IMR-90 (cell line): ENCODE results near the gene RNF123.

Experiments
- MXI1 ChIP-seq: IDR thresholded peaks from 2 replicates; pipeline ENCODE4 v1.6.1; 2012; ENCODE audit warnings: low read depth, mild to moderate bottlenecking, low read length, moderate library complexity, borderline replicate concordance
- POLR2A ChIP-seq: IDR thresholded peaks from 2 replicates; pipeline ENCODE4 v1.6.1; 2012; ENCODE audit warnings: mild to moderate bottlenecking, low read depth, low read length
- RAD21 ChIP-seq: IDR thresholded peaks from 2 replicates; pipeline ENCODE4 v1.6.1; 2012; ENCODE audit warnings: low read length, improper control_type of control experiment
- SMC3 ChIP-seq: fragments of 150-350 bp; IDR thresholded peaks from 2 replicates; pipeline ENCODE4 v1.6.1; 2016; ENCODE audit warnings: low read depth, mild to moderate bottlenecking, antibody characterized with exemption, low read length, moderate library complexity
- TF ChIP-seq, protein P1 (sequence below): conservative IDR thresholded peaks from 2 replicates; pipeline ENCODE4 v1.5.1; 2012; ENCODE audit warnings: mild to moderate bottlenecking, low read depth, low read length, improper control_type of control experiment

- TF ChIP-seq, protein P1, sequence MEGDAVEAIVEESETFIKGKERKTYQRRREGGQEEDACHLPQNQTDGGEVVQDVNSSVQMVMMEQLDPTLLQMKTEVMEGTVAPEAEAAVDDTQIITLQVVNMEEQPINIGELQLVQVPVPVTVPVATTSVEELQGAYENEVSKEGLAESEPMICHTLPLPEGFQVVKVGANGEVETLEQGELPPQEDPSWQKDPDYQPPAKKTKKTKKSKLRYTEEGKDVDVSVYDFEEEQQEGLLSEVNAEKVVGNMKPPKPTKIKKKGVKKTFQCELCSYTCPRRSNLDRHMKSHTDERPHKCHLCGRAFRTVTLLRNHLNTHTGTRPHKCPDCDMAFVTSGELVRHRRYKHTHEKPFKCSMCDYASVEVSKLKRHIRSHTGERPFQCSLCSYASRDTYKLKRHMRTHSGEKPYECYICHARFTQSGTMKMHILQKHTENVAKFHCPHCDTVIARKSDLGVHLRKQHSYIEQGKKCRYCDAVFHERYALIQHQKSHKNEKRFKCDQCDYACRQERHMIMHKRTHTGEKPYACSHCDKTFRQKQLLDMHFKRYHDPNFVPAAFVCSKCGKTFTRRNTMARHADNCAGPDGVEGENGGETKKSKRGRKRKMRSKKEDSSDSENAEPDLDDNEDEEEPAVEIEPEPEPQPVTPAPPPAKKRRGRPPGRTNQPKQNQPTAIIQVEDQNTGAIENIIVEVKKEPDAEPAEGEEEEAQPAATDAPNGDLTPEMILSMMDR: no peak
- no peak for TF ChIP-seq RAD21
- TF ChIP-seq POLR2A: no peak
- no peak for TF ChIP-seq SMC3
- TF ChIP-seq MXI1: no peak
Measured at GRCh38 chr3:49650177-49650576, 39.2 kb upstream of the RNF123 start.
